Breast epithelium (tissue), 3 donors: Measurements from ENCODE around the gene EXOSC7.

ENCODE experiments used
- POLR2A ChIP-seq: fragments of 450-650 bp; IDR thresholded peaks from one replicate; pipeline ENCODE4 v1.6.1; 2016; ENCODE audit warnings: antibody characterized with exemption, mild to moderate bottlenecking, moderate library complexity
- TF ChIP-seq, protein P1 (sequence below), 3 donors: fragments of 450-650 bp; IDR thresholded peaks; one replicate each; pipeline ENCODE4 v1.5.1; 2016 to 2017; ENCODE audit warnings: antibody characterized with exemption in 3 of 3, mild to moderate bottlenecking in 3 of 3, moderate library complexity in 3 of 3

DNA sequence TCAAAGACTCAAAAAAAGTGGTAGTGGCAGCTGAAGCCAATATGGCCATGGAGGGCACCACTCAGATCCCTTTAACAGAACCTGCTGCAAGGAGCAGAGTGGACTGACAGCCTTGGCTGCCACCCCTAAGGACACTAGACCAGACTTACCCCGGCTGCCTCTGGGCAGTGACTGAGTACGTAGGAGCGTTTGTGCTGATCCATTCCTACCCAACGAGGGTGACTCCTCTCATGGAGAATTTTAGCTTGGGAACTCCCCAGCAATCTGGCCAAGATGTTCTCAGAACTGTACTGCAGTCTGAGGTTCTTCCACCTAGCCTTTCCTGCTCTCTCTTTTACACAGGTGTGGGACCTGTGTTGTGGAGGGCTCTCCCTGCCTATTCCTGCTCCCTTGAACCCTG lies 72.2 kb downstream of the EXOSC7 start:
- TF ChIP-seq, protein P1, sequence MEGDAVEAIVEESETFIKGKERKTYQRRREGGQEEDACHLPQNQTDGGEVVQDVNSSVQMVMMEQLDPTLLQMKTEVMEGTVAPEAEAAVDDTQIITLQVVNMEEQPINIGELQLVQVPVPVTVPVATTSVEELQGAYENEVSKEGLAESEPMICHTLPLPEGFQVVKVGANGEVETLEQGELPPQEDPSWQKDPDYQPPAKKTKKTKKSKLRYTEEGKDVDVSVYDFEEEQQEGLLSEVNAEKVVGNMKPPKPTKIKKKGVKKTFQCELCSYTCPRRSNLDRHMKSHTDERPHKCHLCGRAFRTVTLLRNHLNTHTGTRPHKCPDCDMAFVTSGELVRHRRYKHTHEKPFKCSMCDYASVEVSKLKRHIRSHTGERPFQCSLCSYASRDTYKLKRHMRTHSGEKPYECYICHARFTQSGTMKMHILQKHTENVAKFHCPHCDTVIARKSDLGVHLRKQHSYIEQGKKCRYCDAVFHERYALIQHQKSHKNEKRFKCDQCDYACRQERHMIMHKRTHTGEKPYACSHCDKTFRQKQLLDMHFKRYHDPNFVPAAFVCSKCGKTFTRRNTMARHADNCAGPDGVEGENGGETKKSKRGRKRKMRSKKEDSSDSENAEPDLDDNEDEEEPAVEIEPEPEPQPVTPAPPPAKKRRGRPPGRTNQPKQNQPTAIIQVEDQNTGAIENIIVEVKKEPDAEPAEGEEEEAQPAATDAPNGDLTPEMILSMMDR (IDR thresholded peaks at IDR 0.05), result no peak
- TF ChIP-seq POLR2A, result no peak
